Muscle of leg (tissue), 11 donors: ENCODE measurements around the gene MAN1A1. TPM values are rescaled to one million over a fixed set of nuclear protein-coding genes. Genes with fewer than 3 reads are reported as not detected.

Experiments used
- DNase-seq: peaks from one replicate; pipeline ENCODE4 v3.0.0; 2013
- H3K27ac ChIP-seq: one replicate; pipeline ENCODE4 v1.5.1; 2013; ENCODE audit warnings: mild to moderate bottlenecking, low read length, control low read depth
- H3K27me3 ChIP-seq: one replicate; pipeline ENCODE4 v1.6.1; 2013; ENCODE audit warnings: low read length; ENCODE audit not compliant: control insufficient read depth, insufficient read depth
- H3K36me3 ChIP-seq: one replicate; pipeline ENCODE4 v1.6.1; 2013; ENCODE audit warnings: low read length; ENCODE audit not compliant: control insufficient read depth, insufficient read depth
- H3K4me1 ChIP-seq: one replicate; pipeline ENCODE4 v1.6.1; 2013; ENCODE audit warnings: low read length; ENCODE audit not compliant: control insufficient read depth, insufficient read depth
- H3K4me3 ChIP-seq: one replicate; pipeline ENCODE4 v1.5.1; 2013; ENCODE audit warnings: low read length, control low read depth
- H3K9me3 ChIP-seq: replicated peaks from 2 replicates; pipeline ENCODE4 v1.6.1; 2013; ENCODE audit warnings: low read depth, low read length; ENCODE audit not compliant: control insufficient read depth
- WGBS: methylation state at CpG from one replicate; pipeline ENCODE4 v1.1.5; 2013; ENCODE audit warnings: missing lambda C conversion rate; ENCODE audit not compliant: insufficient coverage; 5-methylcytosine and 5-hydroxymethylcytosine counted together
- polyA plus RNA-seq, 8 donors: library from polyadenylated mRNA; unstranded; fragments of 120-200 nt; gene quantifications; one replicate each; pipeline versions ENCODE4 v1.2.1 to v1.2.3, GENCODE V29; 2013; ENCODE audit warnings: inconsistent platforms in 1 of 8, low replicate concordance in 1 of 8; ENCODE audit not compliant: insufficient read length in 8 of 8, insufficient read depth in 1 of 8
- total RNA-seq: library from RNA; stranded (reverse); fragments of 120-200 nt; gene quantifications from one replicate; pipeline ENCODE4 v1.2.4, GENCODE V29; 2013

Gene MAN1A1
- total and polyA plus RNA-seq, 9 donors = 21.8 to 48.2 (median 33.0) TPM

DNA sequence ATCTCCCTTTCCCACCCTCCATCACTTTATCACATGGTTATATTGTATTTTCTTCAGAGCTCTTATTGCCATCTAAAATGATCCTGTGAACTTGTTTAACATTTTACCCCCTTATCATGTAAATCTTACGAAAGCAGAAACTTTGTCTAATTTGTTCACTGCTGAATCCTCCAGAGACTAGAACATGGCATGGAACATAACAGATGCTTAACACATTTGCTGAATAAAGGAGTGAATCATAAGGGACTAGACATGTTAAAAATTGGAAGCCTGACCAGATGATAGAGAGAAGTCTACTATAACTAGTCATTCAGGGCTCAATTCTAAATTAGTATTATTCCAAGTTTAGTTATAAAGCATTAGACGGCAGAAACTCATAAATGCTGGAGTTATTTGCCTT is 73.3 kb downstream of the MAN1A1 start:
- Histone ChIP-seq H3K4me1 (no peaks in the 10 kb centered on the region), H3K27ac (no peak overlapping the region), H3K4me3 (no peak overlapping the region), H3K9me3 (no peaks in the 10 kb centered on the region), H3K36me3 (peaks cover 3% of the 10 kb centered on the region), H3K27me3 (no peaks in the 10 kb centered on the region)
- WGBS = no CpG with 5 or more reads among the region's 2 CpGs
- no peak for DNase-seq

GRCh38 chr6:119274197-119274595 is 75.4 kb downstream of the MAN1A1 start:
- no peak for DNase-seq
- Histone ChIP-seq H3K4me3 (no peak overlapping the region), H3K27me3 (no peaks in the 10 kb centered on the region), H3K9me3 (peaks cover 7% of the 10 kb centered on the region), H3K27ac (no peak overlapping the region), H3K4me1 (no peaks in the 10 kb centered on the region), H3K36me3 (no peaks in the 10 kb centered on the region)
- whole genome bisulfite sequencing = no CpG with 5 or more reads among the region's 2 CpGs

DNA sequence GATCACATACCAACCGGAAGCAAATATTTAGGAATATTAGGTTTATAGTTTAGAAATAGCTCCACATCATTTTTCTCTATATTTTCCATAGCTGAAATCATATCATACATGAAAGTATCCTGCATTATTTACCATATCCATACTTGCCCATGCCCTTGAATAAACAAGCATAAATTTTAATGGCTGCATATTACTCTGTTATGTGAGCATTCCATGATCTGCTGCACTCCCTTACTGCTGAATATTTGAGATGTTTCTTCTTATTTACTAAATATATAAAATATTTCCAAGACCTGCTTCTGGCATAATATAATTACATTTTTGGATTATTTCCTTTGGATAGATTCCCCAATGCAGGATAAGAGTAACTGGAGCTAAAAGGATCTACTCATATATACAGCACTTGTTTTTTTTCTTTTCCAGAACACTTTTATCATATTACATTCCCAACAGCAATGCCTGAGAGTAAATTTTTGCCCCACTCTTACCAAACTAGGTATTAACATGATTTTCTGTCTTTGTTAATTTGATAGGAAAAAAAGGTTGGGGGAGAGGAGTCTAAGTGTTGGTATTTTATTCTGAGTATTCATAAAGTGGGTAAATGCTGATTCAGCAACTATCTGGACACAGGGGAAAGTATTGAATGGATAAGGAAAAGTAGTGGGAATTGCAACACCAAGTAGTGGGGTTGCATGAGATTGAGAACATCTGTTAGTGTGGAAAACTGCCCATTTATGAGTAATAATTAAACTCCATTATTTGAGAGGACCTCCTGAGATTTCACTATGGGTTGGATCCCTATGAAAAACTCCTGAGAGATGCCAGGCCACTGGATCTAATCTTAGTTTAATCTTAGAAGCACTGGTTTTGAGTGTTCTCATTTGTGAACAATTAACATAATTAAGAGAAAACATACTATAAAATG is 76.0 kb downstream of the MAN1A1 start:
- no CpG with 5 or more reads among the region's 1 CpG for WGBS
- H3K27ac ChIP-seq = no peak overlapping the region
- no peaks in the 10 kb centered on the region for H3K4me1 ChIP-seq
- no peaks in the 10 kb centered on the region for H3K27me3 ChIP-seq
- peak; percentile 66 for DNase-seq
- H3K4me3 ChIP-seq = no peak overlapping the region
- no peaks in the 10 kb centered on the region for H3K36me3 ChIP-seq
- peaks cover 7% of the 10 kb centered on the region for H3K9me3 ChIP-seq

GRCh38 chr6:119270545-119270944 is 79.0 kb downstream of the MAN1A1 start:
- H3K9me3 ChIP-seq = peaks cover 7% of the 10 kb centered on the region
- no peak overlapping the region for H3K4me3 ChIP-seq
- H3K27ac ChIP-seq = no peak overlapping the region
- no peaks in the 10 kb centered on the region for H3K27me3 ChIP-seq
- no peak for DNase-seq
- no peaks in the 10 kb centered on the region for H3K36me3 ChIP-seq
- WGBS = no CpG with 5 or more reads among the region's 3 CpGs
- no peaks in the 10 kb centered on the region for H3K4me1 ChIP-seq

DNA sequence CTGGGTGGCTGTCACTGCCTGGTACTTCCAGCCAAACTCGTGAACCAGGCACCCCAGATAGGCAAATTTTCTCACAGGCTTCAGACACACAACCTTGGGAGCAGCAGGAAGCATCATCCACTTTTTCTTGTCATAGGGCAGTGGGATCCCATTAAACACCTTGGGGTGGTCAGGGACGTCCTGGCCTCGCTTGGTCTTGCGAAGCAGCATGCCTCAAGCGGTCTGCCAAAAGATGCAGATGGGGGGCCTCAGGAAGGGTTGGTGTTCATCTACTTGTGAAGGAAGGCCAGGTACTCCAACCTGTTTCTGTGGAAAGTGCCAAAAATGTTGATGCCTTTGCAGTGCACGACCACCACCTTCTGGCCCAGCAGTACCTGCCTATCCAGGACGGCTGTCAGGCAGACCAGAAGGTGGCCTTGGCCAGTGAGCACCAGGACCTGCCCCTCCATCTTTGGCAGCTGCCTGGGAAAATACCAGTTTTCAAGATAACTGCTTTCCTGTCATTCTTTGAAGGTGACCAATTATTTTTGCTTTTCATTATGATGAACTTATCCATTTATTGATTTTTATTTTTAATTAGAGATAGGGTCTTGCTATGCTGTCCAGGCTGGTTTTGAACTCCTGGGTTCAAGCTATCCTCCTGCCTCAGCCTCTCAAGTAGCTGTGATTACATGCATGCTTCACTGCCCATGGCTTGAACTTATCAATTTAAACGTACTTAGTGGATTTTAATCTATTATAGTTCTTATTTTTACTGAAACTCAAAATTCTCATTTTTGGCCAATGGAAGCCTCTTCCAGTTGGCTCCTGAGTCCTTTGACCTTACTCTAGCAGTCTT is 80.1 kb downstream of the MAN1A1 start:
- WGBS = 97% methylated on average over 7 of the region's 8 CpGs
- H3K27me3 ChIP-seq = no peaks in the 10 kb centered on the region
- no peaks in the 10 kb centered on the region for H3K4me1 ChIP-seq
- no peaks in the 10 kb centered on the region for H3K36me3 ChIP-seq
- H3K27ac ChIP-seq = no peak overlapping the region
- no peak overlapping the region for H3K4me3 ChIP-seq
- peaks cover 7% of the 10 kb centered on the region for H3K9me3 ChIP-seq
- no peak for DNase-seq

- no CpG with 5 or more reads among the region's 1 CpG for WGBS
- no peak for DNase-seq
- H3K4me1 ChIP-seq = no peaks in the 10 kb centered on the region
Measured at GRCh38 chr6:119267126-119267905, 82.2 kb downstream of the MAN1A1 start.

GRCh38 chr6:119264854-119265397 is 84.6 kb downstream of the MAN1A1 start:
- H3K4me3 ChIP-seq = no peak overlapping the region
- no peaks in the 10 kb centered on the region for H3K36me3 ChIP-seq
- H3K4me1 ChIP-seq = no peaks in the 10 kb centered on the region
- no peak overlapping the region for H3K27ac ChIP-seq
- DNase-seq = no peak
- H3K27me3 ChIP-seq = no peaks in the 10 kb centered on the region
- H3K9me3 ChIP-seq = no peaks in the 10 kb centered on the region

More at GRCh38 chr6:119267126-119267905, 82.2 kb downstream of the MAN1A1 start:
- peaks cover 7% of the 10 kb centered on the region for H3K9me3 ChIP-seq
- no peaks in the 10 kb centered on the region for H3K27me3 ChIP-seq
- no peak overlapping the region for H3K4me3 ChIP-seq
- H3K36me3 ChIP-seq = no peaks in the 10 kb centered on the region
- H3K27ac ChIP-seq = no peak overlapping the region

DNA sequence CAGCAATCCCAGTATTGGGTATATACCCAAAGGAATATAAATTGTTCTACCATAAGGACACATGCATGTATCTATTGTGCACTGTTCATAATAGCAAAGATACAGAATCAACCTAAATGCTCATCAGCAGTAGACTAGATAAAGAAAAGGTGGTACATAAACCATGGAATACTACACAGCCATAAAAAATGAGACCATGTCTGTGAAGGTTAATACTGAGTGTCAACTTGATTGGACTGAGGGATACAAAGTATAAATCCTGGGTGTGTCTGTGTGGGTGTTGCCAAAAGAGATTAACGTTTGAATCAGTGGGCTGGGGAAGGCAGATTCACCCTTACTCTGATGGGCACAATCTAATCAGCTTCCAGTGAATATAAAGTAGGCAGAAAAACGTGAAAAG is 86.9 kb downstream of the MAN1A1 start:
- no CpG with 5 or more reads among the region's 2 CpGs for WGBS
- no peak for DNase-seq
- H3K9me3 ChIP-seq = no peaks in the 10 kb centered on the region
- no peaks in the 10 kb centered on the region for H3K36me3 ChIP-seq
- H3K27ac ChIP-seq = no peak overlapping the region
- no peaks in the 10 kb centered on the region for H3K27me3 ChIP-seq
- no peaks in the 10 kb centered on the region for H3K4me1 ChIP-seq
- no peak overlapping the region for H3K4me3 ChIP-seq

- Histone ChIP-seq H3K4me1 (no peaks in the 10 kb centered on the region), H3K27ac (no peak overlapping the region), H3K9me3 (no peaks in the 10 kb centered on the region), H3K27me3 (no peaks in the 10 kb centered on the region), H3K4me3 (no peak overlapping the region), H3K36me3 (no peaks in the 10 kb centered on the region)
- 82% methylated on average over 1 of the region's 3 CpGs for WGBS
- DNase-seq = no peak
Measured at GRCh38 chr6:119261944-119262284, 87.6 kb downstream of the MAN1A1 start.
